Measurements from ENCODE around the gene BDH1.

DNA sequence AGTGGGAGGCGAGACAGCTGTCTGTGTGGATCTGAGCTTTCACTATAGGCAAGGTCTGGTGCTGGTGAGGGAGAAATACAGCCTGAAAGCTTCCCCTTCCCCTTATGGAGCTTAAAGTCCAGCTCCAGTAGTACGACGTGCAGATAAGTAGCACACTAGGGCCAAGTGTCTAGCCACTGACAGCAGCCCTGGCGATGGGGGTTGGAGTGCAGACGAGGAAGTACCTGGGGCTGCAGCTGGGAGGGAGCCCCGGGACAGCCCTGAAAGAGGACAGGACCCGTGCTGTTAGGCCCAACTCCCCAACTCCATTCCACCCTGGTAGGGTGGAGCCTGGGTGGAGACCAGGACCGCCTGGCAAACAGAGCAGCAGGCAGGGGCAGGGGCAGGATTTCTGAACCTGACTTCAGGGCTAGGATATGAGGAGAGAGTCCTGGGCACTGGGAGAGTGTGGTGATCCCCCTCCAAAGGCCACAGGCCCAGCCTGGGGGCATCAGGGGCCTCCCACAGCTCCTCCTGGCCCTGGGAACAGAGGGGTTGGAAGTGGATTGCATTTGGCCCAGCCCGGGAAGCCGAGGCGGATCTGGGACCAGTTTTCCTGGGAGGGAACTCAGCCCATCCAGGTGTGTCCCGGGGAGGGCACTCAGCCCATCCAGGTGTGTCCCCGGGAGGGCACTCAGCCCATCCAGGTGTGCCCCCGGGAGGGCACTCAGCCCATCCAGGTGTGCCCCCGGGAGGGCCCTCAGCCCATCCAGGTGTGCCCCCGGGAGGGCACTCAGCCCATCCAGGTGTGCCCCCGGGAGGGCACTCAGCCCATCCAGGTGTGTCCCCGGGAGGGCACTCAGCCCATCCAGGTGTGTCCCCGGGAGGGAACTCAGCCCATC lies 42.8 kb downstream of the BDH1 start:
- TF ChIP-seq, protein P1, sequence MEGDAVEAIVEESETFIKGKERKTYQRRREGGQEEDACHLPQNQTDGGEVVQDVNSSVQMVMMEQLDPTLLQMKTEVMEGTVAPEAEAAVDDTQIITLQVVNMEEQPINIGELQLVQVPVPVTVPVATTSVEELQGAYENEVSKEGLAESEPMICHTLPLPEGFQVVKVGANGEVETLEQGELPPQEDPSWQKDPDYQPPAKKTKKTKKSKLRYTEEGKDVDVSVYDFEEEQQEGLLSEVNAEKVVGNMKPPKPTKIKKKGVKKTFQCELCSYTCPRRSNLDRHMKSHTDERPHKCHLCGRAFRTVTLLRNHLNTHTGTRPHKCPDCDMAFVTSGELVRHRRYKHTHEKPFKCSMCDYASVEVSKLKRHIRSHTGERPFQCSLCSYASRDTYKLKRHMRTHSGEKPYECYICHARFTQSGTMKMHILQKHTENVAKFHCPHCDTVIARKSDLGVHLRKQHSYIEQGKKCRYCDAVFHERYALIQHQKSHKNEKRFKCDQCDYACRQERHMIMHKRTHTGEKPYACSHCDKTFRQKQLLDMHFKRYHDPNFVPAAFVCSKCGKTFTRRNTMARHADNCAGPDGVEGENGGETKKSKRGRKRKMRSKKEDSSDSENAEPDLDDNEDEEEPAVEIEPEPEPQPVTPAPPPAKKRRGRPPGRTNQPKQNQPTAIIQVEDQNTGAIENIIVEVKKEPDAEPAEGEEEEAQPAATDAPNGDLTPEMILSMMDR (optimal IDR thresholded peaks at IDR 0.05 in 1 of 3, IDR thresholded peaks at IDR 0.05 in 1 of 3, conservative IDR thresholded peaks at IDR 0.05 in 1 of 3; ENCODE audit: extremely low read depth in 1 of 3, insufficient read depth in 2 of 3, low read length in 3 of 3) = no peak
- no peak for TF ChIP-seq EZH2 (IDR thresholded peaks at IDR 0.05; ENCODE audit: low read length)
